T-helper 22 cell (primary cell): ENCODE results near the gene EFL1.

Source experiments
- DNase-seq: peaks from one replicate; pipeline ENCODE4 v3.0.0-alpha.2; 2020; ENCODE audit warnings: low read depth

The EFL1 gene

DNA sequence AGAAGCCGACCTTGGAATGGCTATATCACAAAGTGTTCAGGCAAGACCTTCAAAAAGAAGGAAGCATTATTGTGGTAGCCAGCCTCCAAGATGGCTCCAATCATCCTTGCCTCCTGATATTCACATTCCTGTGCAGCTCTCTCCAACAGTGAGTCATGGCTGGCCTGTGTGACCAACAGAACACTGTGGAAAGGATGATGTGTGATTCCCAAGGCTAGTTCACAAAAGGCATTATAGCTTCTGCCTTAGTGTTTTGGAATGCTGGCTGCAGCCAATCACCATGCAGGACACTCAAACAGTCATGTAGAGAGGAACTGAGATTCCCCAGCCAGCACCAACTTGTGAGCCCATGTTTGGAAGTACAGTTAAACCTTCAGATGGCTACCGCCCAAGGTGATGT is 102.6 kb downstream of the EFL1 start:
- no peak for DNase-seq

DNA sequence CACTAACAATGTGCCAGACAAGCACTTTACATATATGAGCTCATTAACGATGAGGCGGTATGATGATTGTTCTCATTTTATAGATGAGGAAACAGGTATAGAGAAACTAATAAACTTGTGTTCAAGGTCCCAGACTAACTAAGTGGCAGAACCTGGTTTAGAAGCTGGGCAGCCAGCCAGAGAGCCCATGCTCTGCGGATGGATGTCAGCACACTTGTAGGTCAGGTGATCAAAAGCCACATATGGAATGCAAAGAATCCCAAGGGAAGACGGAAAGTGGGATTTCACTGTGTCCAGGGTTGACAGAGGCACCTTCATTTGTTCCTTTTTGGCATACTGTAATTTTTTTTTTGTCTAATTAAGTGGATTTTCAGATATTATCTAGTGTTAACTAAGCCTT is 103.7 kb downstream of the EFL1 start:
- no peak for DNase-seq

DNA sequence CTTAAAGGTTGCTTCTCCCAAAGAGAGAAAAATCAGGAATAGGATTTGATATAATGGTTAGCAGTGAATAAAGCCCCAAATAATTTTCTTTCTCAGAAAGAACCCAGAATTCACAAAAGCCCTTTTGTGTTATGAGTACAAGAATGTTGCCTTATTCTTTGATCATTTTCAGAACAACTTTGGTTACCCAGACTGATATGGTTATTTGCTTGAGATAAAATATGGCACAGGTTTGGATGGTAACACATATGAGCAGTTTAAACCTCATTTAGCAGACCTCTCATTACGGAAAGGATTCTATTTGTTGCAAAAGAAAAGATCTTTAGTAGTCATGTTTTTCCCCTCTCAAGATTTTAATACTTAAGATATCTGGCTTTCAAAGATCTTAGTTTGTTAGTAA is 111.9 kb downstream of the EFL1 start:
- DNase-seq = no peak

DNA sequence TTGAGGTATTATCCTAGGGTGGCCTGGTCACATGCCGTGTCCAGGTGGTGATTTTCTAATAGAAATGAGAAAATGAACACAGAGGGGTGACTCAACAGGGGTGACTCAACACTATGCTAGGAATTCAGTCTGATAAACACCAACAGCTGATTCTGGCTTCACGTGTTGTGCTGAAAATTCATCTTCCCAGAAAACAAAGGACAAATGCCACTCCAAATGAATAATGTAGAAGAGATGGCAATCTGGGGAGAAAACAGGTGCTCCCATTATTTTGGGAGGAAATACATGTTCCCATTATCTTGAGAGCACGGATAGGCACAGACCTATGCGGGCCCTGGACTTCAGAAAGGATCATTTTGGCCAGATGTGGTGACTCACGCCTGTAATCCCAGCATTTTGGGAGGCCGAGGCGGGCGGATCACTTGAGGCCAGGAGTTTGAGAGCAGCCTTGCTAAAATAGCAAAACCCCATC is 115.5 kb downstream of the EFL1 start:
- no peak for DNase-seq

DNA sequence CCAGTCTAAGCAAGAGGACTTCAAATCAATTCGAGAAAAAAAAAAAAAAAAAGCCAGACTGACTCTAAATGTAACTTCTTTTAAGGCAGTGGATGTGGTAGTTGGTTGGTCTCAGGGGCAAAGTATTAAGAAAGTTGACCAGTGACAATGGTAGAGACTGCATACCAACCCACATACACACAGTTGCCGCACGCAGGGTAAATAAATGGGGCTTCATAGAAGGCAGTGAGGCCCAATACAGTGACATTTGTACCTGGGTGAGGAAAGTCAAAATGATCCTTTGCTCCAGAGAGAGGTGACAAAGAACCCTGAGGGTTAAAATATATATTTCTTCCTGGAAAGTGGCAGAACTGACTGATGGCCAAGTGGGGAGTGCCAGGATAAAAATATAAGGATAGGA is 116.0 kb downstream of the EFL1 start:
- DNase-seq = no peak

DNA sequence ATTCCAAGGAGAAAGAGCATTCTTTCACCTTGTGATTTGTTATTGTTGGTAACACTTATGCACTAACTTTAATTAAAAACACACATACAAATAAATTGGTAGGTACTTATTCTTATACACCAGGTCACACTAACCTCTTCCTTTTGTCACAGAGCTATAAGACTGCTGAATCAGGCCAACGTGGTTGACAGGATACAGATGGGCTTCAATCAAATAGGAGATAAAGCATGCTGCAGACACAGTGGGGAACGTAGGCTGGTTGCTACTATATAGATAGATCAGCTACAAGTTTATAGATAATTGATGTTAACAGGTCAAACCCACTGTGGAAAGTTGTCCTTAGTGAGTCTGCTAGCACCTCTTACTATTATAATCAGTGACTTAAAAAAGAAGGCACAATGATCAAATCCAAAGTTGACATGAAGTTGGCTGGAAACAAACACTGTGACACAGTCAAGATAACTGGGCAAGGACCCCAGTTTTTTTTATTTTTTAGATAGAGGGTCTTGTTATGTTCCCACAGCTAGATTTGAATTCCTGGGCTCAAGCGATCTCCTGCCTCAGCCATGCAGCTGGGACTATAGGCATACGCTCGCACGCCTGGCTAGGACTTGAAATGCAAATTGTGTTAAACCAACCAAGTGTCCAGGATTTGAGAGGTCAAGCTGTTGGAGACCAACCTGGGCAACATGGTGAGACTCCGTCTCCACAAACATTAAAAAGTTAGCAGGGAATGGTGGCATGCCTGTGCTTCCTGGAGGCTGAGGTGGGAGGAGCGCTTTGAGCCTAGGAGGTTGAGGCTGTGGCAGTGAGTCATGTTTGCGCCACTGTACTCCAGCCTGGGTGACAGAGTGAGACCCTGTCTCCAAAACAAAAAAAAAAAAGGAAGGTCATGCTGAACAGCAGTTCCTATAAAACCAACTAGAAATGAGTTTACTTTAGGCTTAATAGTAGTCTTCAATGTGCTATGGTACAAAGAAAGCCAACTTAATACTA is 118.8 kb downstream of the EFL1 start:
- no peak for DNase-seq

DNA sequence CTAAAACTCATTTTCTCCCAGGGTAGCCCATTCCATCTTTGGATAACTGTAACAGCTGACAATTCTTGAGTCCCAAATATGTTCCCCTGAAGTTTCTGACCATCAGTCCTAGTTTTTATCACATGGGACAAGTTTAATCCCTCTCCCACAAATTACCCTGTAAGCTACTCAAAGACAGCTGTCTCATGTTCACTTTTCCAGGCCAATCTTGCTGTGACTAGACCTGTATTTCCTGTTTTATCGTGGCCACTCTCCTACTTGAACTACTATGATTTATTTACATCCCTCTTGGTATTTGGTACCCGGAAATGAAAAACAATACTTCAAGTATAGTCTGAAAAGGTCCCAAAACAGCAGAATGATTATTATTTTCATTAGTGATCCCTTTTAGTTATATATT is 121.6 kb downstream of the EFL1 start:
- DNase-seq = no peak

DNA sequence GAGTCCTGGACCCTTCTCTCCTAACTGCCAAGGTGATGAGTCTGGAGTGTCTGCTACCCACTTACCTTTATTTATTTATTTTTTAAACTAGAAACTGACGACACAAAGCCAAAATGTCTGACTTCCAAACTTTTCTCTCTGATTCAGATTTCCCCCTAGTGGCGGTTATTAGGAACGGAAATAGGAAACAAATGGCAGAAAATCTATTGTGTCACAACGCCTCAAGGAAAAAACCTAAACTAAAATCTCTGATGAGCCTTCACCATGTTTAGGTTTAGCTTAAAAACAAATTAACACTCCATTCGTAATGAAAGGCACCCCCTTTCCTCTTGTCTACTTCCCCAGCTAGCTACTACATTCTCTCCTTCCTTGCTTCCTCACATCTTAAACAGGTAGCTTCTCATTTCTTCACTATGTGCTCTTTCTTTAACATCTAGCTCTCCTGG is 122.7 kb downstream of the EFL1 start:
- DNase-seq = no peak

DNA sequence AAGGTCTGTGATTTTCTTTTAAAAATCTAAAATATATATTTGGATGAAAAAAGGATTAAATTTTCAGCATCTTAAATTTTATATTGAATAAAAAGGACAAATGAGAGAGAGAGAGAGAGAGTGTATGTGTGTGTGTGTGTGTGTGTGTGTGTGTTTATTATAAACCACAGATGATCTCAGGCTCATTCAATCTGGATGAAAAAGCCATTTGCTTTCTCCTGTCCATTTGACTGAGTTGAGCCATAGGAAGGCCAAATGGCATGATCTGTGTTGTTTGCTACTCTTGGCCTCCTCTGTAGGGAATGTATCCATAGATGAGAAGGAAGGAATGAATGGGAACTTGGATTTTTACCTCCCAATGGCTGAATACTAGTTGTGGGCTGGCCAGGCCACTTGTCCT is 124.2 kb downstream of the EFL1 start:
- DNase-seq = no peak

DNA sequence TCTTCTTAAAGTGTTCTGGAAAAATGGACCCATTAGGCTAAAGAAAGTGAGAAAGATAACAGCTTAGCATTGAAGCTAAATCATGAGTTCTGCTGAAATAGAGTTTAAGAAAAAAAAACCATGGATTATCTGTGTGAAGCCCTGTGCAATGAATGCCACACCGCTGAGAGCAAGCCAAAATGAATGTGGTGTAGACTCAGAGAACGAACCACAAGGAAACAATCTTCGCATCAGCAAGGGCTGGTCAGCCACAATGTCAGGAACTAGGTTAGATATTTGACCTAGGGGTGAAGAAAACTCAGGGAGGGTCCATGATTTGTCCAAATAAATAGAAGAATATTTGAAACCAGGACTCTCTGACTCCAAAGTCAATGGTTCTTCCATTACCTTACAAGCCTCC is 125.3 kb downstream of the EFL1 start:
- no peak for DNase-seq

DNA sequence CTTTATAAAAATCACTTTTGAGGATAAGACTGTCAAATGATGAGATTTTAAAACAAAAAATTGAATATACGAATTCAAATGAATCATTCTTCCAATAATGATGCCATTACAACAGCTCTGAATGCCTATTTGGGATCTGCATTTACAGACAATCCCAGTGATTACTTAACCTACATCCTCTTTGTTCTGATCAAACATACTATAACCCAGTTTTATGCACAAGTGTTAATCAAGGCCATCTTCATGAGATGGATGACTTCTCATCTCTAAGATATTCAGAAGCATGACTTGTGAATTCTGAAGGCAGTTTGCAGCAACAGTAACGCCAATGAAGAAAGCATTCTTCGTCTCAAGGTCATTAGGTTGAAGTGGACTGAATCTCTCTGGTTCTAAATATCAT is 126.4 kb downstream of the EFL1 start:
- DNase-seq = no peak

DNA sequence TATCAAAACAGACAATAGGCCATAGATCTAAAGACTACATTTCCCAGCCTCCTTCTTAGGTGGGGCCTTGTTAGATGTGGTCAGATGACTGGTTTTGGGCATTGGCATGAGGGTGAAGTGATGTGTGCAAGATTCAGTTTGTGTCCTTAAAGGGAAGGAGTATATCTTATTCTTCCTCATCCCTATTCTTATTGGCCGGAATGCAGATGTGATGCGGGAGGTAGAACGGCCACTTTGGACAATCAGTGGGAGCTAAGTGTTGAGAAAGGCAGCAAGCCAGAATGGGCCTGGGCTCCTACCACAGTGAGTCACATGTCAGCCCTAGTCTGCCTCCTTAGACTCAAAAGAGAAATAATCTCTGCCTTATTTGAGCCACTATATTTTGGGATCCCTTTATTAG is 126.9 kb downstream of the EFL1 start:
- DNase-seq = no peak

DNA sequence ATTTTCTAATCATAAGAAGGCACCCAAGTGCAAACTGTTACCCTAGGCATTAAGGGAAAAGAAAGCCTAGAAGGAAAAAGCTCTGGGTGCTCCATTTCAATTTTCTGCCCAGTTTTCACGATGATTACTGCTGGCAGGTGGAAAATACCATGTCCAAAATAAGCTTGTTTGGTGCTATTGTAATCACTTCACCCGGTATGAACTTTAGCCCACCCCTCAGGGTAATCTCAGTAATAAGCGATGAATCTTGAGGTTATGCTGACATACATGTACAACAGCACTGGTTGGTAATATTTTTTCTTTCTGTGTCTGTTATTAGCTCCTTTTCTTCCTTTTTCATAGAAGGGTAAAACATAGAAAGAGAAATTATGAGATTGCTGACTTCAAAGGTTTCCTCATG is 128.1 kb downstream of the EFL1 start:
- no peak for DNase-seq

DNA sequence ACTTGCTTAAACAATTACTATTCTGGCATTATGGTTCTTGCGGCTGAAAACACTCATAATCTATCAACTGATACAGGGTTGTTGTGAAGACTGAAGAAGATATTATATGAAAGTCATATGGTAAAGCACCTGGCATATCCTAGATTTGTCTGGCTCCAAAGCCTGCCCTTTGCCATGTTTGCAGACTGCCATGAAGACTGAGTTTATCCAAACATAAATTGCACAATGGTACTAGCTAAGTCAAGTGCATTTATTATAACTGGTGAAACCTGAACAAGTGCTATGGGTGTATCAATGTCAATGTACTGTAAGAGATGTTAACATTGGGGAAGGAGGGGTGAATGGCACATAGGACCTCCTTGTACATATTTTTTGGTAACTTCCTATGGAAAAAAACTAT is 129.3 kb downstream of the EFL1 start:
- no peak for DNase-seq

DNA sequence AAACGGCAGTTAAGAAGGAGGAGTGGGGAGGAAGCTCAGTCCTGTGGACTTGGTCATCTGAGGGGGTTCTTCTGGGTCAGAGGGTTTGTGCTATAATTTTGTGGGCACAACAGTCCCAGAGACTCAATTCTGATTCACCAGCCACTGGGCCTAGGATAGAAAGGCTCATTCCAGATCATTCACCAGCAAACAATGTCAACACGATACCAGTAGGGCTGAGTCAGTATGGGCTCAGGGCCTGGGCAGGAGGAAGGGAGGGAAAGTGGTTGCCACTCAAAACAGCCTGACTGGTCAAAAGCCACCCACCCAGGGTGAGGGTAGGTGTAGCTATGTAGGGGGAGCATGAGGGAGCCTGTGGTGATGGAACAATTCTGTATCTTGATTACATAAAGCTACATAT is 129.8 kb downstream of the EFL1 start:
- no peak for DNase-seq

DNA sequence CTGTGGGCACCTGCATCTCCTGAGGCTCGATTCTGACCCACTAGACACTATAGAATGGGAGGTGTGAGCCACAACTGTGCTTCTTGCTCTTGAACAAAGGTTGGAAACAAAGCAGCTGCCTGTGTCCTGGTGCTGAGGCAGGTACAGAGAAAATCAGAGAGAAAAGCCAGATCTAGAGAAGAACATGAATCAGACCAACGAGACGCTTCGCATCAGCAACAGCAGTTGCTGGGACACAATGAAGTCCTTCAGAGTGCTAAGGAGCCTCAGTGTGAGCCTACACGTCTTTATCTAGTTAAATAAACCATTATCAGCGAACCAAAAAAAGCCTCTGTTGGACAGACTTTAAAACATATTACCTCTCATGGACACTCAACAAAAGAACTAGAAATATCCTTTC is 130.4 kb downstream of the EFL1 start:
- DNase-seq = no peak

DNA sequence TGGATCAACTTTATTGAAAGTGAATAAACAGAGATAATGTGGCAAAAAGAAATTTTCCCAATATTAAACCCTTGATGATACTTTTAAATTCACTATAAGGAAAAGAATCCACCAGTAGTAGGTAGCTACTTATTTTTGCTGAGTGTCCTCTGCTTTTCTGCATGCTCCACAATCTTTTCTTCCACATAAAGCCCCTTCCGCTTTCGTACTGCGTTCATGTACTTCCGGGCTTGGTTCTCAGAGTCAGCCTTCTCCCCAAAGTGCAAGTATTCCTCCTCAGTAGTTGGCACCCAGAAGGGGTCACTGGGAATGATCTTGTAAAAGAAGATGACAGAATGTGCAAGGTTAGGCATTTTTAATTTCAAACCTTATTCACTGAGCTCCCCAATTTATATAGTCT is 132.3 kb downstream of the EFL1 start:
- DNase-seq = no peak

DNA sequence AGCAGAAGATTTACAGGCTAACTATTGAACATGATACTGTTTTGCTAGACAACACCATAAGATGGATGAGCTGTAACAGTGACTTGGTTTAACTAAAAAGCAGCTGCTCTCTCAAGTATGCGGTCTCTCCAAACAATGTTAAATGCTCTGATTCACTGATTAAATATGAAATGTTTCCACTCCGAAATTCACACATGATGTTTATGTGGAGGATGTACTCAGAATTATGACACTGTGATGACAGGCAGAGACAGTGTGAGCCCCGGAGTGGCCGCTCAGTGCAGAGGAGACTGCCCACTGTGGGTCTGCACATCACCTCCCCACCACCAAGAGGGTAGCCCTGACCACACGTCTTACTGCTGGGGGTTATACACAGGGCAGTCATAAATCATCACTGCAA is 132.8 kb downstream of the EFL1 start:
- no peak for DNase-seq

DNA sequence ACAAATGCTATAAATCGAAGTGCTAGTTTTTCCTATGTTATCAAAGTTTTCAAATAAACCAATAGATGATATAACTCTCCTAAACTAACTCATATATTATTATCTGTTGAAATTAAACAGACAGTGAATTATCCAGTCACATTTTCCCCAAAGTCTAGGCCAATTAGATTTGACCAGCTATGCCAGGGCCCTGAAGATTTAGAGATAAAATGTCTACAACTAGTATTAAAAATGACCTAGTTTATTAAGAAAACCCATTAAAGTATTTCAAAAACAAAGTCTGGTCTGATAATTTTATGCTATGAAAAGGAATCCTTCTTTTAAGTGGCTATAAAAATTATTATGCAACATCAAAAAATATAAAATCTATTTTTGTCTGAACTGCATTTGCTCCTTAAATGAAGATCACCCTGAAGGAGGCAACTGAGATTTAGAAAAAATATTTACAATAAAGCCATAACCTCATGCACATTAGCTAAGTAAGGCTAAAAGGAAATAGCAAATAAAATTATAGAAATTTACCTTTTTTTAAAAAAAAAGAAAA is 133.3 kb downstream of the EFL1 start:
- no peak for DNase-seq

DNA sequence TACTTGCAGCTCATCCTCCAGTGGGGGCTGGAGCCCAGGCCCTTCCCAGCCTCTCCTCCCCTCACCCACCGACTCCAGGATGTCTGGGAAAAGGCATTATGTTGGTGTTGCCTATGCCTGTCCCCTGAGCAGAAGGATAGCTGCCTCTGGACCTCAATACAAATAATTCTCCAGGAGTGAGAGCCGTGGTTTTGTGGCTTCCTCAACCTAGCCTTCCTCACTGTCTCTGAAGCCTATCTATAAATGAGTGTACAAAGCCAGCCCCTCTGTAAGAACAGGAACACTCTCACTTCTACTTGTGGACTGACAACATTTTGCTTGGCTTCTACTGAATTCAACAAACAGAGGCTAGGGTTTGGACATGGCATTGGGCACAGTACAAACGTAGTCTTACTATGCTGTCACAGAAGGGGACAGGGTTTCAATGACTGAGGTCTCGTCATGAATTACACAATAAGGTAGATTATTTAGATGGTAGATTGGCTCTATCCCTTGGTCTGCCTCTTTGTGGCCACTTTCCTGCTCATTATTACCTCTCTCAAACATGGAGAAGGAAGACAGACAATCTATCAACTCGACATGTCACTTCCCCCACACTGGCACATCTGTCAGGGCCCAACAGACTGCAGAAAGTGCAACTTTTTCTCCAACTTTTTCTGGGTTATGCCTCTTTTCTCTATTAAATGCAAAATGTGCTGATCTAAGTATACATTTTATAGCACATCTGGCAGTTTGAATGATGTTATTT is 134.0 kb downstream of the EFL1 start:
- no peak for DNase-seq

DNA sequence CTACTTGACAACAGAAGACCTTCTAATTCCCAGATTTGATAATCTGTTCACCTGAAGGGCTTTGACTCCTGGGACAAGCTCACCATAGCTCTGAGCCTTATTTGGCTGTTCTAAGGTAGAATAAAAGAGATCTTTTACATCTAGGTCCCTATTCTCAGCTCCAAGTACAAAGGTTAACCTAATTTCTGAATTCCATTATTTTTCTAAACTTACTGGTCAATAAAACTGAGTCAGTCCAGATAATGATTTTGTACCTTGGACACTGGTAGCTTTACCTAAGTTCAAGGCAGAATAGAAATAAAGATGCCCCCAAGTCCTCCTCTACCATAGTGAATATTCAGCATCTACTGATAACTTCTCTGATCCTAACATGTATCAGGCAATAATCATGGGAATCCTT is 135.0 kb downstream of the EFL1 start:
- no peak for DNase-seq

DNA sequence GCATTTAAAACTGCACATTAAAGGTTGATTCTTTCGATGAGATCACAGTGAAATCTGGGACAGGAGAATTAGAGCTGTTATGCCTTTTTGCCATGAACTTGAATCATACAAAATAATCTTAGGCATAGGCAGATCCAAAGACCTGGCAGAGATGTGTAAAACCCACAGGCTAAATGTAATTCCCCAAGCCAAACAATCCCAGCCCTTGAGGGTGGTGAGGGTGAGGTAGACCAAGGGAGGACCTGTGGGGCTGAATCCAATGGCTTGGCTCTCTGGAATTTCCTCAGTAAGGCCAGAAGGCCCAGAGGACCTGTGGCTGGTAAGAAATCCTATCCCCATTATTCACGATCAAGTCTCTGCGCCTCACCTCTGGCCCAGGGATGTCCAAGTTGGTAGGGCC is 136.2 kb downstream of the EFL1 start:
- DNase-seq = no peak
